Osteocyte (in vitro differentiated cells): ENCODE results near the gene TEDC1. TPM values are rescaled to one million over a fixed set of nuclear protein-coding genes. Genes with fewer than 3 reads are reported as not detected.

ENCODE experiments used
- DNase-seq: peaks from one replicate; pipeline ENCODE4 v3.0.0; 2021; ENCODE audit warnings: mixed read lengths; ENCODE audit not compliant: unreplicated experiment; ENCODE audit errors: extremely low spot score
- H3K27ac Mint-ChIP-seq: one replicate; pipeline ENCODE4 v1.8.0; 2021; ENCODE audit warnings: mild to moderate bottlenecking, mixed read lengths; ENCODE audit not compliant: unreplicated experiment
- H3K27me3 Mint-ChIP-seq: one replicate; pipeline ENCODE4 v1.8.0; 2021; ENCODE audit warnings: mixed read lengths; ENCODE audit not compliant: unreplicated experiment
- H3K36me3 Mint-ChIP-seq: one replicate; pipeline ENCODE4 v1.8.0; 2021; ENCODE audit warnings: mixed read lengths; ENCODE audit not compliant: unreplicated experiment
- H3K4me1 Mint-ChIP-seq: one replicate; pipeline ENCODE4 v1.8.0; 2021; ENCODE audit warnings: mixed read lengths; ENCODE audit not compliant: unreplicated experiment
- H3K4me3 Mint-ChIP-seq: one replicate; pipeline ENCODE4 v1.8.0; 2021; ENCODE audit warnings: mild to moderate bottlenecking, moderate library complexity, mixed read lengths; ENCODE audit not compliant: unreplicated experiment
- H3K9me3 Mint-ChIP-seq: one replicate; pipeline ENCODE4 v1.8.0; 2021; ENCODE audit warnings: mixed read lengths; ENCODE audit not compliant: unreplicated experiment
- total RNA-seq: library from RNA; stranded (reverse); gene quantifications from 2 replicates; pipeline ENCODE4 v1.2.1, GENCODE V29; 2021
- TF ChIP-seq, protein P1 (sequence below): fragments of 200-600 bp; sonication (generic); IDR thresholded peaks from 2 replicates; pipeline ENCODE4 v1.5.0; 2021; ENCODE audit warnings: antibody characterized with exemption, mild to moderate bottlenecking, moderate library complexity

Gene TEDC1
- total RNA-seq, 1 donor from 2014 or later = 11.0 TPM

DNA sequence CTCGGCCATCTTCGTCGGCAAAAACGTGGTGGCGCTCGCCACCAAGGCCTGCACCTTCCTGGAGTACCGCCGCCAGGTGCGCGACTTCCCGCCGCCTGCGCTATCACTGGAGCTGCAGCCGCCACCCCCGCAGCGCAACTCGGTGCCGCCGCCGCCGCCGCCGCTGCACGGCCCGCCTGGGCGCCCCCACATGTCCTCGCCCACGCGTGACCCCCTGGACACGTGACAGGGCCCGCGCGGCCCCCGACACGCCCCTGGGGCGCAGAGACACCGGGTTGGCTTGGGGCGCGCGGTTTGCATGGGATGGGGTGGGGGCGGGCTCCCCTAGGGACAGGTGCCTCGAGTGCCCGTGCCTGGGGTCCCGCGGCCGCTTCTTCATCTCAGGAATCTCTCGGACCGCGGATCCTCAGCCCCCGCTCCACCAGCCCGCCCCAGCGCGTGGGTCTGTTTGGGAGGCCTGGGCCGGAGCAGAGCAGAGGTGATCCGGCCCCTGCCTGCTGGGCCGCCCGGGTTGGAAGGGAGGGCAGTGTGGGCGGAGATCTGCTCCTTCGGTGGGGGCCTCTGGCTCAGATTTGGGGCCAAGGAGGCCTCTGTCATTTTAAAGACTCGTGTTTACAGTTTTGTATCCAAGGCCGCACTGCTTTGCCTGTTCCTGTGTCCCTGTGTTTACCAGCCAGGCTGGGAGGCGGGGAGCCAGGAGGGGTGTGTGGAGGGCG, 38.7 kb downstream of the TEDC1 start:
- no peak for DNase-seq
- no peaks in the 10 kb centered on the region for H3K36me3 Mint-ChIP-seq
- TF ChIP-seq, protein P1, sequence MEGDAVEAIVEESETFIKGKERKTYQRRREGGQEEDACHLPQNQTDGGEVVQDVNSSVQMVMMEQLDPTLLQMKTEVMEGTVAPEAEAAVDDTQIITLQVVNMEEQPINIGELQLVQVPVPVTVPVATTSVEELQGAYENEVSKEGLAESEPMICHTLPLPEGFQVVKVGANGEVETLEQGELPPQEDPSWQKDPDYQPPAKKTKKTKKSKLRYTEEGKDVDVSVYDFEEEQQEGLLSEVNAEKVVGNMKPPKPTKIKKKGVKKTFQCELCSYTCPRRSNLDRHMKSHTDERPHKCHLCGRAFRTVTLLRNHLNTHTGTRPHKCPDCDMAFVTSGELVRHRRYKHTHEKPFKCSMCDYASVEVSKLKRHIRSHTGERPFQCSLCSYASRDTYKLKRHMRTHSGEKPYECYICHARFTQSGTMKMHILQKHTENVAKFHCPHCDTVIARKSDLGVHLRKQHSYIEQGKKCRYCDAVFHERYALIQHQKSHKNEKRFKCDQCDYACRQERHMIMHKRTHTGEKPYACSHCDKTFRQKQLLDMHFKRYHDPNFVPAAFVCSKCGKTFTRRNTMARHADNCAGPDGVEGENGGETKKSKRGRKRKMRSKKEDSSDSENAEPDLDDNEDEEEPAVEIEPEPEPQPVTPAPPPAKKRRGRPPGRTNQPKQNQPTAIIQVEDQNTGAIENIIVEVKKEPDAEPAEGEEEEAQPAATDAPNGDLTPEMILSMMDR = no peak
- no peaks in the 10 kb centered on the region for H3K9me3 Mint-ChIP-seq
- H3K27ac Mint-ChIP-seq = no peak overlapping the region
- no peaks in the 10 kb centered on the region for H3K27me3 Mint-ChIP-seq
- no peak overlapping the region for H3K4me3 Mint-ChIP-seq
- peaks cover 4% of the 10 kb centered on the region for H3K4me1 Mint-ChIP-seq

DNA sequence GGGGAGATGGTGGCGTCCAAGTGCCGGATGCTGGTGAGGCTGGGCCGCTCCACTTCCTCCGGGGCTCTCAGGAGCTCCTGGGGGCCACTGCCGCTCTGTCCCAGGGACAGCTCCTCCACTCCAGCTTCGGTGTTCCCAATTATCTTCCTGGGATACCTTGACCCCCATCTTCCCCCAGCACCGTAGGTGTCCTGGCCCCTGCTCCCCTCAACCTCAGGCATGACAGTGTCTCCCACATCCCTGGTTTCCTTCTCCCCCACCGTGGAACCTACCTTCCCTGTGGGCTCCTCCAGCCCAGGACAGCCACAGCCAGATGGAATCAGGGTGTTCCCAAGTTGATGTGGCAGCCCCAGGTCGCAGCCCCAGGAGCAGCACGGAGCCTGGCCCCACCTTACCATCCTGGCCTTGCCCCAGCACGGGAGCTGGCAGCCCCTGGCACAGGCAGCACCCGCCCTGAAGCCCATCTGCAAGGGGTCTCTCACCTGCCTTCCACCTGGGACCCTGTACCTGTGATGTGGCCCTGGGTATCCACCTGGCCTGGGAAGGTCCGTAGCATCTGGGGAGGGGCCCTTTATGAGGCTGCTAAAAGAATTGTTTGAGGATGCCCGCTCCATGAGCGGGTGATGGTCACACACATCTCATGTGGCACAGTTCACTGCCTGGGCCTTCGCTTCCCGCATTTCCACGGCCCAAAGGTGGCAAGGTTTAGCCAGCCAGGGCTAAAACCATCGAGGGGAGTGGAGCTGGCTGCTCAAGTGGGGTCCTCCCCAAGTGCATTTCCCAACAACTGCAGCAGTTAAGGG, 39.4 kb downstream of the TEDC1 start:
- Mint-ChIP-seq H3K4me3 (no peak overlapping the region), H3K4me1 (peaks cover 4% of the 10 kb centered on the region), H3K27me3 (no peaks in the 10 kb centered on the region), H3K36me3 (no peaks in the 10 kb centered on the region), H3K9me3 (no peaks in the 10 kb centered on the region), H3K27ac (no peak overlapping the region)
- no peak for DNase-seq
- TF ChIP-seq, protein P1 = no peak

DNA sequence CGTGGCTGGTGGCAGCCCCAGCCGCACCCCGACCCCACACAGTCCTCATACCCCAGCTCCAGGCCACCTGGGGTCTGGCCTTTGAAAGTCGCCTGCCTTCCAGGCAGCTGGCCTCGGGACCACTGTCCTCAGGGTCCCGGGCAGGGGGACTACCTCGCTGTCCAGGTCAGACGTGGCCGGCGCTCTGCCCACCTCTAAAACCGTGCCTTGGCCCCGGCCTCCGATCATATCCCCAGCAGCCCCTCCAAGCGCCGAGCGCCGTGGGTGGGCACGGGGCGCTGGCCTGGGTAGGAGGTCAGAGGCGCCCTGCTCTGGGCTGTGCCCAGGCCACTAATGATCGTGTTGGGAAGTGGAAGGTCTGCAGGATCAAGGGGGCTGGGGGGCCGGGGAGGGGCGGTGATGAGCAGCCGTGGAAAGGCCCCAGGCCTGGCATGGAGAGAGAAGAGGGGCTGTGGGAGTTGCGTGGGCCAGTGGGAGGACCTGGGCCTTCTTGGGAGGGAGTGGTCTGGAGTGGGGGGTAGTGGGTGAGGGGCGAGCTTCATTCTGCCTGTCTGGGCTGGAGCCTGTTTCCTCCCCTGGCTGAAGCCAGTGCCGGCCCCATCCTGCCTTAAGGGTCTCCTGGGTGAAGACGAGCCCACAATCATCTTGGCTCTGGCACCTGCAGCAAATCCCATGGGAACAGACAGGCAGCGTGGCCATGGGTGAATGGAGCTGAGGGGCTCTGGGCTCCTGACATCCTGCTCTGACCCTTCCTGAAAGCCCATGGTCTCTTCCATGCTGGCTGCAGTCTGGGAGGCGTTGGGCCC, 40.2 kb downstream of the TEDC1 start:
- no peaks in the 10 kb centered on the region for H3K36me3 Mint-ChIP-seq
- H3K4me3 Mint-ChIP-seq = no peak overlapping the region
- H3K4me1 Mint-ChIP-seq = peaks cover 4% of the 10 kb centered on the region
- no peak overlapping the region for H3K27ac Mint-ChIP-seq
- no peaks in the 10 kb centered on the region for H3K9me3 Mint-ChIP-seq
- no peak for DNase-seq
- no peaks in the 10 kb centered on the region for H3K27me3 Mint-ChIP-seq
- TF ChIP-seq, protein P1 = no peak

DNA sequence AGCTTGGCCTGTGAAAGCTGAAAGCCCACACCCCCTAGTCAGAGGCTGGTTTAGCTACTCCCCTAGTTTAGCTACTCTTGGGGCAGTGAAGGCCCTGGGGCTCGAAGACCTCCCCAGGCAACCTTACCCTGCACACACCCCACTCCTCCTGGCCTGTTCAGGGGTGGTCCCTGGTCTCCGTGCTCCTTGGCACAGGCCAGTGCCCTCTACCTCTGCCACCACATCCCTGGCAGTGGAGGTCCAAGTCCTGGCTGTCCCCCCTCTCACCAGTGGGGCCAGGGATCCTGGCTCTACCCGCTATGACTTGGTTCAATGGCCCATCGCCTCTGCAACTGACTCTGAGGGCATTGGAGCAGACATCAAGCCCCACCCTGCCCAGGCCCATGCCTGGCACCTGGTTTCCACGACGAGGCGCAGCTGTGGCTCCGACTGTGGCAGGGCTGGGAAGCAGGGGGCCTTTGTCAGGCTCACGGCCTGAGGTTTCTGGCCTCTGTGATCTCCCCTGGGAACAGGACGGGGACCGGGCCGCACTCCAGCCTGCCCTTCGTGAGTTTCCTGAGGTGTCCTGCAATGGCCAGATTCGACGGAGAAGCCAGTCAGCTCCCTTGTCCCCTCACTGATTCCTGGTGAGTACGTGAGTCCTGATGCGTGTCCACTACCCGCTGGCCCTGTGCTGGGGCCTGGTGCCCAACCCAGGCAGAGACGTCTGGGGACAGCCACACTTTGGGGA, 41.0 kb downstream of the TEDC1 start:
- no peak overlapping the region for H3K4me3 Mint-ChIP-seq
- H3K27ac Mint-ChIP-seq = no peak overlapping the region
- peaks cover 3% of the 10 kb centered on the region for H3K4me1 Mint-ChIP-seq
- H3K27me3 Mint-ChIP-seq = peaks cover 5% of the 10 kb centered on the region
- H3K9me3 Mint-ChIP-seq = no peaks in the 10 kb centered on the region
- no peak for DNase-seq
- H3K36me3 Mint-ChIP-seq = no peaks in the 10 kb centered on the region
- TF ChIP-seq, protein P1 = no peak
